DMS 273 (cell line): Measurements from ENCODE around the gene CYSRT1.

Experiments
- DNase-seq: peaks from one replicate; lab custom pipeline; 2025; ENCODE audit not compliant: unreplicated experiment; lab: John Stamatoyannopoulos, UW

The CYSRT1 gene, protein sequence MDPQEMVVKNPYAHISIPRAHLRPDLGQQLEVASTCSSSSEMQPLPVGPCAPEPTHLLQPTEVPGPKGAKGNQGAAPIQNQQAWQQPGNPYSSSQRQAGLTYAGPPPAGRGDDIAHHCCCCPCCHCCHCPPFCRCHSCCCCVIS

DNA sequence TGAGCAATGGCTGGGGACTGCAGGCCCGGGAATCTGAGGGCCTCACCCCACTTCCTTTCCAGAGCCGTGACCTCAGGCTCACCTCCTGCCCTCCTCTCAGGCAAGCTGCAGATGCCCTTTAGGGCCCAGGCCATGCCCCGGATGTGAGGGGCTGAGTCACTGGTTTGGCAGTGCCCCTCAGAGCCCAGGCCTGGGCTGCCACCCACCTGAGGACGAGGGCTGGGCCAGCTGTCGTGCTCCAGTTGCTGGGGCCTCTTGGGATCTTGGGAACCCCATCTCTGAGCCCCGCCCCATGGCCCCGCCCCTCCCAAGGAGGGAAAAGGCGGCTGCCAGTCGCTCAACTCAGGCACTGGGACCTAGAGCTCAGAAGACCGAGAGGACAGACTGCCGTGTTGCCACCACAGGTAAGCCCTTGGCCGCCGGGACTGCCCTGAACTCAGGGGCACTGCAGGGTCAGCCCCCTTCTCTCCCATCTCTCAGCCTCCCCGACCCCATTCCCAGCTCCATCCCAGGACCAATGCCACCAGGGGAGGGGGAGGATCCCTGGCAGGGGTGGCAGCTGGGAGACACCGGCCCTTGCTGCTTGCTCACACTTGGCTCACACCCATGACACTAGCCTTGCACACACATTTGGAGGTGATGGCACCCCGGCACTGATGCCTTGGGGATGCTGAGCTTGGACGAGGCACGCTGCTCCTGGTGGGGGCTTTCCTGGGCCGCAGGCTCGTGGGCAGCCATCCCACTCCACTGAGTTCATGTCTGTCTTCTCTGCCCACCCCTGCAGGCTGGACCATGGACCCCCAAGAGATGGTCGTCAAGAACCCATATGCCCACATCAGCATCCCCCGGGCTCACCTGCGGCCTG lies at the start of gene CYSRT1:
CYSRT1 (plus strand) TSS at position 345 of the 865 bp plus-strand sequence; CDS start at position 793, 448 bp downstream.
- DNase-seq: no peak

DNA sequence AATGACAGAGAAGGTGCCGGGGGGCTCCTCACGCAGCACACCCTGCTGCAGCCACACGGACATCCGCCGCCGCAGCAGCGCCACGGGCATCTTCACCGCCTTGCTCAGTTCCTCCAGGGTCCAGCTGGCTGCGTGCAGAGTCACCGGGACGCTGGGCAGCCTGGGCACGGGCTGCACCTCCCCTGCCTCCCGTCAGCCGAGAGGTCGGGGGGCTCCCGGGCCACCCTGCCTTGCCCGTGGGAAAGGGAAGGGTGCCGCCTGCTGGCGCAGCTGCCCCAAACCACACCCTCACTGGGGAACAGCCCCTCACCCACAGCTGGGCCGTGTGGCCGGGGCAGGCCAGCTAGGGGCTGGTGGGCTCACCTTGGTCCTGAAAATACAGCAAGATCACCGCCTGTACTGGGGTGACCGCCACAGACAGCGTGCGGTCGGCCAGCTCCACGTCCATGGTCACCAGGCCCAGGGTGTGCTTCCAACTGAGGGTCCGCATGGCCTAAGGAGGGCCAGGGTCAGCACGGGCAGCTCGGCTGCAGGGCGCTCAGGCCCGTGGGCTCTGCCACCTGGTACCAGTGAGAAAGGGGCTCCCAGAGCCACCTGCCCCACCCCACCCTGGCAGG lies 49.5 kb upstream of the CYSRT1 start:
- DNase-seq: no peak

DNA sequence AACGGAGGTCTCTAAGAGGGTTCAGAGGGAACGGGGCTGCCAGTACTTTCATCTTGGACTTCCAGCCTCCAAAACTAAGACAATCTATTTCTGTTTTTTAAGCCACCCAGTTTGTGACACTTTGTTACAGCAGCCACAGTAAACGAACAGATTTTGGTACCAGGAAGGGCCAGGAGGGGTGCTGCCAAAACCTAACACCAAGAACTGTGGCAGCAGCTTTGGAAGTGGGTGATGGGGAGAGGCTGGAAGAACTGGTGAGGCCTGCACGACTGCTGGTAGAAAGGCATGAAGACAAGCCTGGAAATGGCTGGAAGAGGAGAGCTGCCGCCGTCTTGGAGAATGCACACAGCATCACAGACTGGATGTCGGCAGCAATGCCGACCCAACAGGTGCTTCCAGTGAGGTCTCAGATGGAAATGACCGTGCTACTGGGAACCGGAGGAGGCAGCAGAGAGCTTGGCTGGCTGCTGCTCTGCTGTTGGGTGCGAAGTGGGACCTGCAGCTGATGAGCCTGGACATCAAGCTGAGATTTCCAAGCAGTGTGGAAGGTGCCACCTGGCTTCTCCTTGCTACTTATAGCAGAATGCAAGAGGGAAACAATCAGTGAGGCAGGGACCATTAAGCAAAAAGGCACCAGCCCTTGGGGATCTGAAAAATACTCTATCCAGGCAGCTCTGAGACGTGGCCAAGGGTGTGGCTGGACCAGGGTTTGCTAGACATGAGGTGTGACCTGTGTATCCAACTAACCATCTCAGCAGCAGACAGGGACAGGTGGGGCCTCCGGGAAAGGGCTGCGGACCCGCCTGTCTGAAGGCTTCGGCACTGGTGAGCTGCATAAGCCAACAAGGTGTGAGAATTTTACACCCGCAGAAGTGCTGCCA lies 48.4 kb upstream of the CYSRT1 start:
- peak; percentile 82 for DNase-seq

DNA sequence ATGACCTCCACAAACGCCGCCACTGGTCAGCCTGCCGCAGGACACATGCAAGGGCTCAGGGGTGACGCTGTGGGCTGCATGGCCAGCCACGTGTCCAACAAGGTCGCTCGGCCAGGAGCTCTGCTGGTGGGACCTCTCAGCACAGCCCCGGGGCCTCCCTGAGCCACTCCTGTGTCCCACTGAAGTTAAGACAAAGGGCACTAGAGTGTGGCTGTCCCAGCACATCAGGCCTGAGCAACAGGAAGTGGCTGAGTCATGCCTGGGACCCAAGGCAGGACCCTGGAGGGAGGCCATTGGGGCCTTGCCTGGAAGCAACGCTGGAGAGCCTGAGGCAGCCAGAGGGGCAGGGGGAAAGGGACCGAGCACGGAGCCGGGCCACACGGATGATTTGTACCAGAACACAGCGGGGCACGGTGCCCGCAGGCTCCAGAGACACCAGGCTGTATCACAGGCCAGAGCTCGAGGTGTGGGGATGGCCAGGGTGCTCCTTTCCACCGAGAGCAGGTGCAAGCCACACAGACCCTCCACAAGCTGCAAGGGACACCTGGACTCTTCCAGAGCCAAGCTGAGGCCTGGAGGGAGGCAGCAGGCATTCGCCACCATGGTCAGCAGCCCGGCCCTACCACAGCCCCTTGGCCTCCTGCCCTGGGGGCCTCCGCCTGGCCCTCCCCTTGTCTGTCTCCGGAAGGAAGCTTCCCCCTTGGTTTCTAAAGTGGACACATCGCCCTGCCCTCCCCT lies 46.6 kb upstream of the CYSRT1 start:
- DNase-seq: no peak

DNA sequence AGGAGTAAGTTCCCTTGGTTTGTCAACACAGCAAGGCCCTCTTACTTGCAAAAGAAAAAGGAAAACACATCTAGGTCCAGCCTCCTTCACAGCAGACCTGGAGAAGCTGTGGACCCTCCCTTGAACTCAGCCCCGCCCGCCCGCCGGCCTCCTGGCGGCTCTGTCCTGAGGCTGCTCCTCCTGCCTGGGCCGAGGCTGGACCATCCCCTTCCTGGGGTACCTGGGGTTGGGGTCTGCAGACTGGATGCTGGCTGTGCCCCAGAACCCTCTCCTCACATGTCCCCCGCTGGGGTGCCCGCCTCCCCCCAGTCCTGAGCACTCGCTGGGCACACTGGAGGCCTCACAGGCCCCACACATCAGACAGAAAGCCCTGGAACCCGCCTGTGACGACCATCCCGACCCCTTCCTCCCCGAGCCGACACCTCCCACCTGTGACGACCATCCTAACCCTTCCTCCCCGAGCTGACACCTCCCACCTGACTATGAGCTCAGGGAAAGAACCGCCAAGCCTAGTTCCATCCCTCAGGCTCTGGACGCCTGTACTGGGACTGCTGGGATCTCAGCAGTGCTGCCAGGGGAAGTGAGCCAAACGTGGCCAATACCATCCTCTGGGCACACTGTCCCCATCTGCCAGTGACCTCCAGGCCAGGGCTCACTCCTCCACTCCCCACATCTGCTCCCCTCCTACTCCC lies 45.9 kb upstream of the CYSRT1 start:
- DNase-seq: no peak

DNA sequence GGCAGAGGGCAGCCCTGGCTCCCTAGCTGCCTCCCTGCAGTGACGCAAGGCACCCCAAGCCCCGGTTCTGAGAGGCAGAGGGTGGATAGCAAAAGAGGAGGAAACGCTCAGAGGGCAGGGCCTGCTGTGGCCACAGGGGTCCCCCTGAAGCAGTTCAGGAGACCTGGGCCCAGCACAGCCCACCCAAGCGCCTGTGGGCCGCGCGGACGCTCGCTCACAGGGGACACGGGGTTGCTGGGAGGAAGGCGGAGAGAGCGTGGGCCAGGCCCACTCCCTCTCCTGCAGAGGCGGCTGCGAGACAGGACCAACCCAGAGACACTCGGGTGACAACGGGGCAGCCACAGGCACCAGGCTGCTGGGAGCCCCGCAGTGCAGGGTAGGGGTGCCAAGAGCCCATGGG lies 45.2 kb upstream of the CYSRT1 start:
- no peak for DNase-seq

DNA sequence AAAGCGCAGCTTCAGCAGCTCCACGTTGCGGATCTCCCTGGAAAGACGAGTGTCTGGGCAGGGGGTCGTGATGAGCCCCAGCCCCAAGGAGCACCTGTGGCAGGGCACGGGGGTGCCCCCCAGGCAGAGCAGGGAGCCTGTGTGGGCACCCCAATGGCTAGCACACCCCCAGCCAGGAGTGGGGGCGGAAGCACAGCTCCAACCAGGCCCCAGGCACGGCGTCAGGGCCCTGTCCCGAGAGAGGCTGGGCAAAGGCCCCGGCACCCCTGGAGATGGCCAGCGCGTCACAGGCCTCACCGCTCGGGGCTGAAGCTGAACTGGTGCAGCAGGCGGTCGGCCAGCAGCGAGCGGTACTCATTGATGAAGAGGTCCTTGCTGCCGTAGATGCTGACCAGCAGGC lies 44.5 kb upstream of the CYSRT1 start:
- no peak for DNase-seq

DNA sequence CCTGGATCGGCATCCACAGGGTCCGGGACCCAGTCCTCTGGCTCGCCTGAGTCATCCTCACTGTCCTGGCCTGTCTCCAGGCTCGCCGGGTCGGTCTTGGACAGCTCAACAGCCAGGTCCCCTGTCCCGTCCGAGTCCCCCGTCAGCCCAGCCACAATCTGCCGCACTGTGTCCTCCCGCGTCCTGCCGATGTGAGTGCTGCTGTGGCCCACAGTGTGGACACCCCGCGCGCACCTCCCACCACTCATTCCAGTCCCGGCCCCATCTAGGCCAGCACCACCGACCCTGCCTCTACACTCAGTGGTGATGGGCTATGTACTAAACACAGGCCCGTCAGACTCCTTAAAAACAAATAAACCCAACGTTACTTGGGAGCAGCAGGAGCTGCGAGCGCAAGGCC lies 43.3 kb upstream of the CYSRT1 start:
- DNase-seq: no peak

DNA sequence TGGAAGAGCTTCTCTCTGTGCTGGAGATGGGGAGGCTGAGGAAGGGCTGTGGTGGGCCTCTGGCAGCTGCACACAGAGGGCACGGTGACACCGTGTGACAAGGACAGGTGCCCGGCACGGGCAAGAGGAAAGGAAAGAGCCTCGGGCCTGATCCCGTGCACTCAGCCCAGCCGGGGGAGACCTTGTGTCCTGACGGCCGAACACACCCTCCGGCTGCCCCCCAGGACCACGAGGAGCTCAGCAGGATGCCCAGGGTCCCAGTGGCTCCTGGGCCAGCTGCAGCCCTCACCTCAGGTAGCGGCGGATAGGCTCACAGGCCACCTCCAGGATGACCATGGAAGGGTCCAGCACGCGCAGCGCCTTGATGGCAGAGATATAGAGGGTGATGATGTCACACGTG lies 42.1 kb upstream of the CYSRT1 start:
- no peak for DNase-seq

DNA sequence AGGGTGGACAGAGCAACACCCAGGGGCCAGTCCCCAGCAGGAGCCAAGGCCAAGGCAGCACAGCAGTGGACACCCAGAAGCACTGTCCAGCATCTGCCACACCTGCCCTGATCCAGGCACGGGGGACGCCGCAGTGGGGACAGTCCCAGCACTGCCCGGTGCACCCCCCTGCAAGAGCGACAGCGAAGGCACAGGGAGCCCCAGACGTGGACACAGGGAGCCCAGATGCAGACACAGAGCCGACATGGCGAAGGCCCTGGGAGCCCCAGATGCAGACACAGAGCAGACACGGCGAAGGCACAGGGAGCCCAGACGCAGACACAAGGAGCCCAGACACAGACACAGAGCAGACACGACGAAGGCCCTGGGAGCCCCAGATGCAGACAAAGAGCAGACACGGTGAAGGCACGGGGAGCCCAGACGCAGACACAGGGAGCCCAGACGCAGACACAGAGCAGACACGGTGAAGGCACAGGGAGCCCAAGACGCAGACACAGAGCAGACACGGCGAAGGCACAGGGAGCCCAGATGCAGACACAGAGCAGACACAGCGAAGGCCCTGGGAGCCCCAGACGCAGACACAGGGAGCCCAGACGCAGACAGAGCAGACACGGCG lies 40.9 kb upstream of the CYSRT1 start:
- DNase-seq: no peak

DNA sequence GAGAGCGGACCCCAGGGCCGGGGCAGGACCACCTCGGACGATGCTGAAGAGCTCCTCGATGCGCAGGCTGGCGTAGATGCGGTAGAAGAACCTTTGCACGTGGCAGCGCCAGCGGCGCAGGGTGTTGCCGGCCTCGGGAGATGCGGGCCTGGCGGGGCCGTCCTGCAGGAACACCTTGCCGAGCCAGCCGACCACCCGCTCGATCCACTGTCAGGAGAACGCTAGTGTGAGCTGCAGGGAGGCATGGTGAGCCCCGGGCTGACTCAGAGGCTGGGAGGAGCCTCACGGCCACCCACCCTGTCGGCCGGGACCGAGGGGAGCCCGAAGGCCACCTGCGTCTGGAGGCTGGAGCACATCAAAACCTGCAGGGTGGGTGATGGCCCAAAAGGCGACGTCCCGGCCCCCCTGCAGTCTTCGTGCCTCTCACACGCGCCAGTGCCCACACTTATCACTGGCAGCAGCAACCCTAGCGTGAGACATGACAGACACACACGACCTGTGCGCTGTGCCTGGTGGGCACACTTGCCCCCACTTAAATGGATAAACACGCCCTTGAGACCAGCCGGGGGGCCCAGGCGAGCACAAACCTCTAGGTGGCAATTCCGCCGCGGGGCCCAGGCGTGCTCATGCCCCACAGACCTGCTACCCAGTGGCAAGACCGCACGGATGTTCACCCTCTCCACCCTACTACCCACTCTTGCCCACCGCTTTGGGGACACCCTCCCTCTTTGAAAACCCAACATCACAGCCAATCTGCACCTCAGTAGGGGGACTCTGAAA lies 39.9 kb upstream of the CYSRT1 start:
- DNase-seq: no peak

DNA sequence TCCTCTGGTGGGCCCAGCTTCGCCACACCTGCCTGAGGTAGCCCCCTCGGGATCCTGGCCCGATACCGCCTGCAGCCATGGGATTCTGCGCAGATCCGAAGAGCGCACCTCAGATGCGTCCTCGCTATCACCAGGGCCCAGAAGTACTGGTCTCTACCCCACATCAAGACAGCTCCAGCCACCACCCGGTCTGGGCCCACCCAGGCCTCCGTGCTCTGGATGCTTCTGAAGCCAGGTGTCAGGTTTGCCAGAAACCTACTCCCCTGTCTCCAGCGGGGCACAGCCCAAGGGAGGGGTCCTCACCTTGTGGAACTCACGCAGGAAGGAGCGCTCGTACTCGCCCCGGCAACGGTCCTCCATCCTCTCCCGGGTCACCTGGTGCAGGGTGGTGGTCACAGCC lies 39.1 kb upstream of the CYSRT1 start:
- DNase-seq: no peak

DNA sequence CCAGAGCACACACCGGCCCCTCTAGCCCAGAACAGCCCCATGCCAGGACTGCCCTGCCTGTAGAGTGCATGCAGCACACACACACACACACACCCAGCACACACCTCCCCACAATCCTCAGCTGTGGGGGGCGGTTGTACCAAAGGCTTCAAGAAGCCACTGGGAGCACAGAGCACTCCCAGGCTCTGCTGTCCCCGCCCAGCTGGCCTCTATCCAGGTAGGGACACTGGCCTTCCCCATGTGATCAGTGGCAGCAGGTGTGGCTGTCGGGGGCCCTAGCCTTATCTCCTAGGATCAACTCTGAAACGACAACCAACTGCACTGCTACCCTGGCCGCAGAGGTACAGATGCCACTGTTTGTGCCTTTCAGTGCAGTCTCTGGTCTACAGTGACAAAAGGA lies 38.6 kb upstream of the CYSRT1 start:
- DNase-seq: no peak

DNA sequence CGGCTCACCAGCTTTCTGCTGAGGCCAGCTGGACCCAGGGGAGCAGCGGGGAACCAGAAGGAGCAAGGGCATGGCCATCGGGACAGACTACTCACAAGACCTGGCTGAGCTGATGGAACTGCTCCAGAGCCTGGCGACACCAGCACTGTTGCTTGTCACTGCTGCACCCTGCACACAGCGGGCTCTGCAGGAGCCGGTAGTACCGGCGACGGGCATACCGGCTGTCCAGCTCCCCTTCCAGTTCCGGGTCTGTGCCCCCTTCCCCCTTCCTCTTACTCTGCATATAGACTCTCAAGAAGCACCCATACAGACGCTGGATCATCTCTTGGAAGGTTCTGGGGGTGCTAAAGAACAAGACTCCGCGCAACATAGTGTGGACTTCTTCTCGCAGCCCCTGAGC lies 37.6 kb upstream of the CYSRT1 start:
- DNase-seq: no peak

DNA sequence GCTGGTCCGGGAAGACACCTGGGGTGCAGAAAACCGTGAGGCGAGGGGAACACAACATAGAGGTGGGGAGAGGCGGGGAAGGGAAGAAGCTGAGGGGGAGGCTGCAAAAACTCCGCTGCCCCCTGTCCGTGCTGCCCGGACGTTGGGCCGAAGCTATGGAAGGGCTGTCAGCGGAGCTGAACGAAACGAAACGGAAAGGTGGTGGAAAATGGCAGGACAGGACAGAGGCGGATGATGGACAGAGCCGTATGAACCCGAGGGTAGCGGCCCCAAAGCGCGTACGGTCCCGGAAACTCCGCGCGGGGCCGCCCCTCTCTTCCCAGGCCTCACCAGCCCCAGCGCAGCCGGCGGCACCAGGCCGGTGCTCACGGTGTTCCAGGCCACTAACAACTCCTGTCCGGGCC lies 36.9 kb upstream of the CYSRT1 start:
- DNase-seq: no peak

DNA sequence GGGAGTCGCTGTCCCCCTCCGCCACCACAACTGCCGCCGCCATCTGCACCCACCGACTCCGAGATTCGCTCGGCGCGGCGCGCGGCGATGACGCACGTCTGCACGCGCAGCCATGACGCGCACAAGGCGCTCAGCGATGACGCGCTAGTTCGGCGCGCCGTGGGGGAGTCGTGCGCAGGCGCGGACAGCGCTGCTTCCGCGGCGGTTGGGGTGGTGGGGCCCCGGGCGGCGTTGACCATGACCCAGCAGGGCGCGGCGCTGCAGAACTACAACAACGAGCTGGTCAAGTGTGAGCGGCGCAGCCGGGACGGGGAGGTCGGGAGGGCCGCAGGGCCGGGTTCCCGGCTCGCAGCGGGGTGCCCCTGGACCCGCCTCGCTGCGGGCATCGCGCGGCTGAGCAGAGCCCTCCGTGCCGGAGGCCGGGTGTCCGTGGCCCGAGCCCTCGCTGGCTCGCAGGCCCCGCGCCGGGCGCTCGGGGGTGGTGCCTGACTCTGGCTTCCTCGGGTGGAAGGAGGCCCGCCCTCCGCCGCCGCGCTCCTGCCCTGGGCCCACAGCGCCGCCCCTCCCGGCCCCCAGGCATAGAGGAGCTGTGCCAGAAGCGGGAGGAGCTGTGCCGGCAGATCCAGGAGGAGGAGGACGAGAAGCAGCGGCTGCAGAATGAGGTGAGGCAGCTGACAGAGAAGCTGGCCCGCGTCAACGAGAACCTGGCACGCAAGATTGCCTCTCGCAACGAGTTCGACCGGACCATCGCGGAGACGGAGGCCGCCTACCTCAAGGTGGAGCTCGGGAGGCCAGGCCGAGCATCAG lies 36.3 kb upstream of the CYSRT1 start, which contains the start of the genes ANAPC2 and SSNA1:
ANAPC2 (minus strand) TSS at position 71 of the 807 bp plus-strand sequence; CDS start at position 43, 28 bp downstream.
SSNA1 (plus strand) TSS at position 187 of the 807 bp plus-strand sequence; CDS start at position 238, 51 bp downstream.
- peak; percentile 98 for DNase-seq
